HepG2 (cell line): ENCODE data around the gene RASSF8. TPM values are rescaled to one million over a fixed set of nuclear protein-coding genes. Genes with fewer than 3 reads are reported as not detected.

ENCODE experiments used
- ATAC-seq: fragments of 200-7000 bp; cut with Tn5 transposase; 3 replicates; pipeline ENCODE4 v1.9.1; 2020; ENCODE audit warnings: mild to moderate bottlenecking, moderate library complexity
- BruUV-seq: library from RNA; stranded (reverse); fragments of 400-500 nt; replicated peaks from 2 replicates; lab custom pipeline; 2021; lab: Mats Ljungman, UMichigan
- CTCF ChIA-PET: fragments of 300-600 bp; formaldehyde crosslinking; extraction: SDS; loops from one replicate; lab custom pipeline; 2021; ENCODE audit warnings: low total read pairs, inconsistent platforms, low intra/inter-chr PET ratio; lab: Yijun Ruan, JAX
- POLR2A ChIA-PET: fragments of 350-600 bp; sonication (Branson Sonifier 250); formaldehyde crosslinking; loops from one replicate; lab custom pipeline; 2020; ENCODE audit warnings: antibody characterized with exemption, inconsistent platforms; lab: Yijun Ruan, JAX
- DNase-seq: peaks from one replicate; pipeline ENCODE4 v3.0.0-alpha.2; 2015; ENCODE audit warnings: low spot score
- FAIRE-seq: peaks from 3 replicates; lab custom pipeline; 2011; peaks lifted over from hg19 to GRCh38; lab: Jason Lieb, UNC
- H2AFZ ChIP-seq: one replicate; pipeline ENCODE4 v1.6.1; 2011; ENCODE audit warnings: low read length, inconsistent platforms
- H3K27ac ChIP-seq: fragments of 300-600 bp; 3 replicates; pipeline ENCODE4 v1.8.0; 2011; ENCODE audit warnings: mixed run types, mild to moderate bottlenecking, mixed read lengths, low read length, inconsistent platforms; ENCODE audit not compliant: insufficient read depth; ENCODE audit errors: extremely low read length
- H3K27me3 ChIP-seq, 2 experiments: fragments of 200-600 bp in 1 of 2; 2 replicates in 1 of 2; 3 replicates in 1 of 2; pipeline versions ENCODE4 v1.6.0 to v1.8.0; 2011; ENCODE audit warnings: low read length in 2 of 2, mild to moderate bottlenecking in 2 of 2, moderate library complexity in 2 of 2, inconsistent platforms in 1 of 2; ENCODE audit not compliant: insufficient read depth in 2 of 2, control insufficient read depth in 1 of 2
- H3K36me3 ChIP-seq, 2 experiments: fragments of 200-600 bp in 1 of 2; replicated peaks in 1 of 2; 2 replicates in 1 of 2; 3 replicates in 1 of 2; pipeline versions ENCODE4 v1.5.1 to v1.8.0; 2011; ENCODE audit warnings: low read length in 2 of 2, inconsistent platforms in 1 of 2; ENCODE audit not compliant: insufficient read depth in 2 of 2, control insufficient read depth in 1 of 2
- H3K4me1 ChIP-seq: 2 replicates; pipeline ENCODE4 v1.5.1; 2012; ENCODE audit warnings: low read length, inconsistent platforms; ENCODE audit not compliant: insufficient read depth
- H3K4me2 ChIP-seq: 2 replicates; pipeline ENCODE4 v1.6.0; 2011; ENCODE audit warnings: low read depth, low read length, inconsistent platforms
- H3K4me3 ChIP-seq, 3 experiments: fragments of 200-600 bp in 1 of 3; sonication (generic), shearing (Covaris generic) in 1 of 3; replicated peaks in 1 of 3; 2 replicates each; pipeline ENCODE4 v1.5.1; 2011 to 2016; ENCODE audit warnings: low read length in 3 of 3, inconsistent platforms in 2 of 3, low read depth in 2 of 3, mild to moderate bottlenecking in 2 of 3, control low read depth in 1 of 3, mixed read lengths in 1 of 3; ENCODE audit not compliant: insufficient read depth in 1 of 3
- H3K79me2 ChIP-seq: one replicate; pipeline ENCODE4 v1.6.1; 2011; ENCODE audit warnings: low read length, inconsistent platforms; ENCODE audit not compliant: insufficient read depth
- H3K9ac ChIP-seq: 2 replicates; pipeline ENCODE4 v1.6.0; 2011; ENCODE audit warnings: mild to moderate bottlenecking, low read depth, low read length, inconsistent platforms; ENCODE audit not compliant: insufficient read depth
- H3K9me3 ChIP-seq: 2 replicates; pipeline ENCODE4 v1.5.1; 2012; ENCODE audit warnings: mild to moderate bottlenecking, low read length
- H4K20me1 ChIP-seq: 2 replicates; pipeline ENCODE4 v1.6.0; 2011; ENCODE audit warnings: inconsistent platforms, mild to moderate bottlenecking, low read length, moderate library complexity; ENCODE audit not compliant: insufficient read depth
- ARHGAP35 ChIP-seq: sonication (generic); formaldehyde crosslinking; IDR thresholded peaks from 2 replicates; pipeline ENCODE4 v1.9.0; 2022; ENCODE audit warnings: mild to moderate bottlenecking, inconsistent platforms, moderate library complexity, missing genetic modification reagents, borderline replicate concordance
- BHLHE40 ChIP-seq: IDR thresholded peaks from 2 replicates; pipeline ENCODE4 v1.6.1; 2011; ENCODE audit warnings: low read length, improper control_type of control experiment
- CHD4 ChIP-seq: fragments of 200-600 bp; sonication (generic); IDR thresholded peaks from 2 replicates; pipeline ENCODE4 v1.7.0; 2017; ENCODE audit warnings: mild to moderate bottlenecking, low read length, borderline replicate concordance
- KDM2A ChIP-seq: sonication (generic); formaldehyde crosslinking; IDR thresholded peaks from 2 replicates; pipeline ENCODE4 v1.4.0; 2020; ENCODE audit warnings: low read depth, missing genetic modification reagents, borderline replicate concordance
- KLF11 ChIP-seq: IDR thresholded peaks from 2 replicates; pipeline ENCODE4 v1.6.1; 2016; ENCODE audit warnings: missing compliant biosample characterization
- KLF16 ChIP-seq, 2 experiments: sonication (generic) in 1 of 2; formaldehyde crosslinking in 1 of 2; IDR thresholded peaks; 2 replicates each; pipeline versions ENCODE4 v1.6.1 to v1.8.0; 2016 to 2023; ENCODE audit warnings: missing genetic modification reagents in 2 of 2, missing compliant biosample characterization in 1 of 2
- TEAD2 ChIP-seq: sonication (generic); formaldehyde crosslinking; IDR thresholded peaks from 2 replicates; pipeline ENCODE4 v1.9.0; 2021; ENCODE audit warnings: missing genetic modification reagents
- ZFP36L1 ChIP-seq: sonication (generic); formaldehyde crosslinking; IDR thresholded peaks from 2 replicates; pipeline ENCODE4 v1.8.0; 2022; ENCODE audit warnings: mild to moderate bottlenecking, missing genetic modification reagents, moderate library complexity
- ZFP41 ChIP-seq: sonication (generic); formaldehyde crosslinking; IDR thresholded peaks from 2 replicates; pipeline ENCODE4 v1.4.0; 2020; ENCODE audit warnings: mild to moderate bottlenecking, missing genetic modification reagents, borderline replicate concordance
- ZNF879 ChIP-seq: sonication (generic); formaldehyde crosslinking; IDR thresholded peaks from 2 replicates; pipeline ENCODE4 v1.8.1; 2023; ENCODE audit warnings: missing genetic modification reagents
- ZSCAN20 ChIP-seq: sonication (generic); formaldehyde crosslinking; IDR thresholded peaks from 2 replicates; pipeline ENCODE4 v1.4.0; 2020; ENCODE audit warnings: missing genetic modification reagents, mild to moderate bottlenecking, borderline replicate concordance
- WGBS: methylation state at CpG from one replicate; pipeline ENCODE4 v1.1.6; 2017; ENCODE audit warnings: low lambda C conversion rate; 5-methylcytosine and 5-hydroxymethylcytosine counted together
- in situ Hi-C: cut with HindIII; loops from 2 replicates; pipeline ENCODE4 v1.10.0; 2017; ENCODE audit warnings: low pct_unique_long_range_greater_than_20kb; ENCODE audit not compliant: extremely low pct_ligation_motif_present
- intact Hi-C: fragments of 100-400 bp; cut with micrococcal nuclease; formaldehyde crosslinking; loops from one replicate; pipeline ENCODE4 v1.10.0; 2022; ENCODE audit not compliant: unreplicated experiment
- polyA plus RNA-seq, 8 experiments: library from polyadenylated mRNA; depleted of rRNA in 3 of 8; stranded (reverse) in 7 of 8; unstranded in 1 of 8; fragments of >200 nt; fragmentation: Illumina TruSeq in 4 of 8; extraction: Trizol in 4 of 8; gene quantifications; 2 replicates each; pipeline versions ENCODE4 v1.2.1 to v1.2.3, GENCODE V29; 2011 to 2016; ENCODE audit warnings: low read depth in 4 of 8, missing spikeins in 1 of 8, mixed read lengths in 1 of 8; ENCODE audit not compliant: insufficient read depth in 1 of 8
- total RNA-seq, 5 experiments: library from RNA; depleted of rRNA; stranded (reverse); fragments of >200 nt; fragmentation: Illumina TruSeq; extraction: Trizol; gene quantifications; 2 replicates each; pipeline ENCODE4 v1.2.3, GENCODE V29; 2016; ENCODE audit warnings: low read depth in 1 of 5
- TF ChIP-seq, protein P1 (sequence below): sonication (generic); formaldehyde crosslinking; IDR thresholded peaks from 2 replicates; pipeline ENCODE4 v1.8.1; 2023; ENCODE audit warnings: missing genetic modification reagents, inconsistent platforms, borderline replicate concordance
- TF ChIP-seq, protein P2 (sequence below): sonication (generic); formaldehyde crosslinking; IDR thresholded peaks from 2 replicates; pipeline ENCODE4 v1.5.0; 2020; ENCODE audit warnings: mild to moderate bottlenecking, missing genetic modification reagents
- TF ChIP-seq, protein P3 (sequence below): sonication (generic); formaldehyde crosslinking; IDR thresholded peaks from 2 replicates; pipeline ENCODE4 v1.4.0; 2020; ENCODE audit warnings: missing genetic modification reagents
- TF ChIP-seq, protein P4 (sequence below): IDR thresholded peaks from 2 replicates; pipeline ENCODE4 v1.6.1; 2016; ENCODE audit warnings: low read depth, borderline replicate concordance

The RASSF8 gene
- total and polyA plus RNA-seq, 2 of the 13 experiments (the other 11 are each of a cell fraction or from before 2014, with no cell fraction given), result 0.82 to 9.2 TPM

DNA sequence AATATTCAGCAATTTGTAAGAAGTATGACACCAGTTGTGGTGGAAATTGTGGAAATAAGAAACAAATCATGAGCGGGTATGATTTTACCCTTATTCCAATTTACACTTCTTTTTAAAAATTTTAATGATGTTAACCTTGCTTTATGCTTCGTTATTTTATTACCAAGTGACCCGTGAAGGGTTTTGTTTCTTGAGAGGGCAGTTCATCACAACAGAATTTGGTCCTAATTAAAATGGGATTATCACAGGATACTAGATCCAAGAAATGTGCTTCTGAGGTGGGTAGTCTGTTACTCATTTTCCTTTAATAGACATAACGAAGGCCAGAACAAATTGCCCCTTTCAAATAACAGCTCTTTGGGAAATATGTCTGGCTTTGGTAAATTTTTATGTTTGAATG lies 25.5 kb upstream of the RASSF8 start:
- DNase-seq (no peak), FAIRE-seq (no peak), ATAC-seq (no peak)
- in situ Hi-C loops, result no loop called here
- H4K20me1 ChIP-seq, result 0 out of 2 replicates have a peak, but pooled peaks cover 3% of the 10 kb centered on the region
- H3K4me3 ChIP-seq, result no peak overlapping the region
- intact Hi-C loops, result no loop called here
- no peaks in the 10 kb centered on the region for H3K4me1 ChIP-seq
- no TSS peak for BruUV-seq
- no peak overlapping the region for H3K9ac ChIP-seq
- POLR2A ChIA-PET, result no interaction called here
- H2AFZ ChIP-seq, result no peak overlapping the region
- no peak overlapping the region for H3K27ac ChIP-seq
- WGBS, result 1% methylated on average over 4 of the region's 4 CpGs
- no peaks in the 10 kb centered on the region for H3K79me2 ChIP-seq
- TF ChIP-seq ZFP41 (CRISPR knock-in tag), result no peak
- no peak for TF ChIP-seq ZSCAN20 (CRISPR knock-in tag)
- TF ChIP-seq, protein P1, sequence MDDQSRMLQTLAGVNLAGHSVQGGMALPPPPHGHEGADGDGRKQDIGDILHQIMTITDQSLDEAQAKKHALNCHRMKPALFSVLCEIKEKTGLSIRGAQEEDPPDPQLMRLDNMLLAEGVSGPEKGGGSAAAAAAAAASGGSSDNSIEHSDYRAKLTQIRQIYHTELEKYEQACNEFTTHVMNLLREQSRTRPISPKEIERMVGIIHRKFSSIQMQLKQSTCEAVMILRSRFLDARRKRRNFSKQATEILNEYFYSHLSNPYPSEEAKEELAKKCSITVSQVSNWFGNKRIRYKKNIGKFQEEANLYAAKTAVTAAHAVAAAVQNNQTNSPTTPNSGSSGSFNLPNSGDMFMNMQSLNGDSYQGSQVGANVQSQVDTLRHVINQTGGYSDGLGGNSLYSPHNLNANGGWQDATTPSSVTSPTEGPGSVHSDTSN (CRISPR knock-in tag), result no peak
- TF ChIP-seq ZFP36L1 (CRISPR knock-in tag), result no peak
- TF ChIP-seq, protein P2, sequence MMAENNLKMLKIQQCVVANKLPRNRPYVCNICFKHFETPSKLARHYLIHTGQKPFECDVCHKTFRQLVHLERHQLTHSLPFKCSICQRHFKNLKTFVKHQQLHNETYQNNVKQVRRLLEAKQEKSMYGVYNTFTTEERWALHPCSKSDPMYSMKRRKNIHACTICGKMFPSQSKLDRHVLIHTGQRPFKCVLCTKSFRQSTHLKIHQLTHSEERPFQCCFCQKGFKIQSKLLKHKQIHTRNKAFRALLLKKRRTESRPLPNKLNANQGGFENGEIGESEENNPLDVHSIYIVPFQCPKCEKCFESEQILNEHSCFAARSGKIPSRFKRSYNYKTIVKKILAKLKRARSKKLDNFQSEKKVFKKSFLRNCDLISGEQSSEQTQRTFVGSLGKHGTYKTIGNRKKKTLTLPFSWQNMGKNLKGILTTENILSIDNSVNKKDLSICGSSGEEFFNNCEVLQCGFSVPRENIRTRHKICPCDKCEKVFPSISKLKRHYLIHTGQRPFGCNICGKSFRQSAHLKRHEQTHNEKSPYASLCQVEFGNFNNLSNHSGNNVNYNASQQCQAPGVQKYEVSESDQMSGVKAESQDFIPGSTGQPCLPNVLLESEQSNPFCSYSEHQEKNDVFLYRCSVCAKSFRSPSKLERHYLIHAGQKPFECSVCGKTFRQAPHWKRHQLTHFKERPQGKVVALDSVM (CRISPR knock-in tag), result no peak
- no peak for TF ChIP-seq CHD4
- no peak for TF ChIP-seq KLF11
- no peak for TF ChIP-seq BHLHE40
- TF ChIP-seq, protein P3, sequence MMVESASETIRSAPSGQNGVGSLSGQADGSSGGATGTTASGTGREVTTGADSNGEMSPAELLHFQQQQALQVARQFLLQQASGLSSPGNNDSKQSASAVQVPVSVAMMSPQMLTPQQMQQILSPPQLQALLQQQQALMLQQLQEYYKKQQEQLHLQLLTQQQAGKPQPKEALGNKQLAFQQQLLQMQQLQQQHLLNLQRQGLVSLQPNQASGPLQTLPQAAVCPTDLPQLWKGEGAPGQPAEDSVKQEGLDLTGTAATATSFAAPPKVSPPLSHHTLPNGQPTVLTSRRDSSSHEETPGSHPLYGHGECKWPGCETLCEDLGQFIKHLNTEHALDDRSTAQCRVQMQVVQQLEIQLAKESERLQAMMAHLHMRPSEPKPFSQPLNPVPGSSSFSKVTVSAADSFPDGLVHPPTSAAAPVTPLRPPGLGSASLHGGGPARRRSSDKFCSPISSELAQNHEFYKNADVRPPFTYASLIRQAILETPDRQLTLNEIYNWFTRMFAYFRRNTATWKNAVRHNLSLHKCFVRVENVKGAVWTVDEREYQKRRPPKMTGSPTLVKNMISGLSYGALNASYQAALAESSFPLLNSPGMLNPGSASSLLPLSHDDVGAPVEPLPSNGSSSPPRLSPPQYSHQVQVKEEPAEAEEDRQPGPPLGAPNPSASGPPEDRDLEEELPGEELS (CRISPR knock-in tag), result no peak
- TF ChIP-seq KLF16 (CRISPR knock-in tag; IDR thresholded peaks at IDR 0.05), result no peak
- TF ChIP-seq KDM2A, result no peak
- no peak for TF ChIP-seq TEAD2 (CRISPR knock-in tag)
- TF ChIP-seq, protein P4, sequence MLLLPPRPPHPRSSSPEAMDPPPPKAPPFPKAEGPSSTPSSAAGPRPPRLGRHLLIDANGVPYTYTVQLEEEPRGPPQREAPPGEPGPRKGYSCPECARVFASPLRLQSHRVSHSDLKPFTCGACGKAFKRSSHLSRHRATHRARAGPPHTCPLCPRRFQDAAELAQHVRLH (CRISPR knock-in tag), result no peak
- TF ChIP-seq ARHGAP35, result no peak
- TF ChIP-seq ZNF879 (CRISPR knock-in tag), result no peak
- H3K27me3 ChIP-seq, result no peaks in the 10 kb centered on the region
- no peaks in the 10 kb centered on the region for H3K36me3 ChIP-seq
- CTCF ChIA-PET, result no interaction called here
- no peaks in the 10 kb centered on the region for H3K9me3 ChIP-seq
- H3K4me2 ChIP-seq, result no peak overlapping the region
